B cell (primary cell): ENCODE data around the gene SPATA17. TPM values are rescaled to one million over a fixed set of nuclear protein-coding genes. Genes with fewer than 3 reads are reported as not detected.

Experiments used
- ATAC-seq: fragments of 200-7000 bp; cut with Tn5 transposase; one replicate; pipeline ENCODE4 v1.10.0; 2021; ENCODE audit warnings: low read depth, mild to moderate bottlenecking, moderate number of reproducible peaks, moderate library complexity
- CTCF ChIA-PET: fragments of 350-600 bp; sonication (Branson Sonifier 250); formaldehyde crosslinking; loops from one replicate; lab custom pipeline; 2021; ENCODE audit warnings: antibody characterized with exemption, inconsistent platforms; lab: Charles Lee
- POLR2A ChIA-PET: fragments of 350-600 bp; sonication (Branson Sonifier 250); formaldehyde crosslinking; loops from one replicate; lab custom pipeline; 2021; ENCODE audit warnings: antibody characterized with exemption; lab: Charles Lee
- DNase-seq: peaks from one replicate; pipeline ENCODE4 v3.0.0; 2013
- H2AFZ ChIP-seq: 2 replicates; pipeline ENCODE4 v1.6.1; 2012; ENCODE audit warnings: mild to moderate bottlenecking, low read depth, low read length; ENCODE audit not compliant: insufficient read depth, poor library complexity, severe bottlenecking
- H3K27ac ChIP-seq, 2 donors: 1 replicate in 1 of 2; 2 replicates in 1 of 2; pipeline ENCODE4 v1.5.1; 2012 to 2013; ENCODE audit warnings: low read length in 2 of 2, mild to moderate bottlenecking in 2 of 2, moderate library complexity in 1 of 2
- H3K27me3 ChIP-seq, 4 experiments: fragments of 200-600 bp in 1 of 4; sonication (generic) in 1 of 4; replicated peaks in 1 of 4; 1 replicate in 2 of 4; 2 replicates in 2 of 4; pipeline versions ENCODE4 v1.6.1 to v1.7.0; 2013 to 2016; ENCODE audit warnings: low read length in 3 of 4, mild to moderate bottlenecking in 2 of 4, mixed read lengths in 1 of 4, moderate library complexity in 1 of 4; ENCODE audit not compliant: insufficient read depth in 4 of 4, control insufficient read depth in 3 of 4; ENCODE audit errors: control extremely low read depth in 1 of 4
- H3K36me3 ChIP-seq, 2 experiments: replicated peaks in 1 of 2; 1 replicate in 1 of 2; 2 replicates in 1 of 2; pipeline versions ENCODE4 v1.6.1 to v1.7.1; 2013; ENCODE audit warnings: low read length in 1 of 2; ENCODE audit not compliant: insufficient read depth in 2 of 2, control insufficient read depth in 1 of 2; ENCODE audit errors: control extremely low read depth in 1 of 2, extremely low read depth in 1 of 2
- H3K4me1 ChIP-seq, 2 donors: fragments of 200-600 bp in 1 of 2; sonication (generic) in 1 of 2; 1 replicate in 1 of 2; 2 replicates in 1 of 2; pipeline versions ENCODE4 v1.5.1 to v1.6.1; 2013 to 2017; ENCODE audit warnings: low read length in 2 of 2; ENCODE audit not compliant: control insufficient read depth in 2 of 2, insufficient read depth in 2 of 2
- H3K4me2 ChIP-seq: replicated peaks from 2 replicates; pipeline ENCODE3; 2012; ENCODE audit warnings: mild to moderate bottlenecking, low read depth, low read length; ENCODE audit not compliant: poor library complexity, severe bottlenecking
- H3K4me3 ChIP-seq, 5 experiments: fragments of 200-600 bp in 1 of 5; sonication (generic) in 1 of 5; 1 replicate in 3 of 5; 2 replicates in 2 of 5; pipeline versions ENCODE4 v1.5.1 to v1.7.0; 2011 to 2016; ENCODE audit warnings: low read length in 4 of 5, mild to moderate bottlenecking in 4 of 5, low read depth in 2 of 5, control low read depth in 1 of 5, moderate library complexity in 1 of 5; ENCODE audit not compliant: insufficient read depth in 1 of 5; ENCODE audit errors: control extremely low read depth in 1 of 5, extremely low read depth in 1 of 5
- H3K79me2 ChIP-seq: fragments of 200-600 bp; sonication (generic); one replicate; pipeline ENCODE4 v1.6.0; 2016; ENCODE audit warnings: low read length; ENCODE audit not compliant: control insufficient read depth, insufficient read depth
- H3K9ac ChIP-seq: fragments of 200-600 bp; sonication (generic); 2 replicates; pipeline ENCODE4 v1.6.1; 2017; ENCODE audit warnings: mild to moderate bottlenecking, low read length, moderate library complexity
- H3K9me3 ChIP-seq, 3 donors: one replicate each; pipeline versions ENCODE4 v1.6.1 to v1.7.1; 2013; ENCODE audit warnings: low read length in 2 of 3; ENCODE audit not compliant: control insufficient read depth in 2 of 3, insufficient read depth in 1 of 3; ENCODE audit errors: control extremely low read depth in 1 of 3
- H4K20me1 ChIP-seq: 2 replicates; pipeline ENCODE4 v1.6.0; 2012; ENCODE audit warnings: mild to moderate bottlenecking, low read length; ENCODE audit not compliant: insufficient read depth, control insufficient read depth, poor library complexity, severe bottlenecking
- H3K27ac Mint-ChIP-seq: one replicate; pipeline ENCODE4 v1.8.0; 2021; ENCODE audit warnings: mixed read lengths
- H3K27me3 Mint-ChIP-seq: one replicate; pipeline ENCODE4 v1.8.0; 2021; ENCODE audit warnings: mixed read lengths
- H3K4me1 Mint-ChIP-seq: one replicate; pipeline ENCODE4 v1.8.0; 2021; ENCODE audit warnings: mixed read lengths
- H3K4me3 Mint-ChIP-seq: one replicate; pipeline ENCODE4 v1.8.0; 2021; ENCODE audit warnings: mixed read lengths
- H3K9me3 Mint-ChIP-seq: one replicate; pipeline ENCODE4 v1.8.0; 2022; ENCODE audit warnings: mixed read lengths; ENCODE audit not compliant: insufficient read depth
- EZH2 ChIP-seq: IDR thresholded peaks from 2 replicates; pipeline ENCODE4 v1.6.1; 2012; ENCODE audit warnings: borderline replicate concordance, low read depth, mild to moderate bottlenecking, moderate library complexity, low read length; ENCODE audit not compliant: insufficient read depth, poor library complexity, severe bottlenecking
- WGBS: methylation state at CpG from one replicate; pipeline ENCODE4 v1.1.5; 2013; ENCODE audit warnings: missing lambda C conversion rate; ENCODE audit not compliant: insufficient coverage; 5-methylcytosine and 5-hydroxymethylcytosine counted together
- intact Hi-C: fragments of 100-400 bp; cut with micrococcal nuclease; formaldehyde crosslinking; loops from one replicate; pipeline ENCODE4 v1.10.0; 2022
- polyA plus RNA-seq: library from polyadenylated mRNA; depleted of rRNA; stranded (reverse); fragments of >200 nt; gene quantifications from 2 replicates; pipeline ENCODE4 v1.2.3, GENCODE V29; 2012
- total RNA-seq, 2 donors: library from RNA; stranded (reverse); fragments of 120-200 nt in 1 of 2; gene quantifications; 1 replicate in 1 of 2; 2 replicates in 1 of 2; pipeline versions ENCODE4 v1.2.3 to v1.2.4, GENCODE V29; 2013 to 2022
- TF ChIP-seq, protein P1 (sequence below): fragments of 200-600 bp; IDR thresholded peaks from one replicate; pipeline ENCODE4 v1.8.0; 2022; ENCODE audit warnings: antibody characterized with exemption, mild to moderate bottlenecking

Gene SPATA17
- total and polyA plus RNA-seq, 2 donors (not counting 1 experiment from before 2014, with no cell fraction given), result not detected

GRCh38 chr1:217673387-217673786 is 42.2 kb downstream of the SPATA17 start:
- peaks cover 5% of the 10 kb centered on the region for H3K4me1 Mint-ChIP-seq
- no peak overlapping the region for H3K27ac ChIP-seq
- H3K9me3 ChIP-seq, result no peaks in the 10 kb centered on the region
- no peak overlapping the region for H3K4me2 ChIP-seq
- no peaks in the 10 kb centered on the region for H3K9me3 Mint-ChIP-seq
- CTCF ChIA-PET, result no interaction called here
- no peaks in the 10 kb centered on the region for H3K79me2 ChIP-seq
- H3K36me3 ChIP-seq, result no peaks in the 10 kb centered on the region
- no peak overlapping the region for H3K27ac Mint-ChIP-seq
- ATAC-seq (no peak), DNase-seq (no peak)
- POLR2A ChIA-PET, result no interaction called here
- no peak overlapping the region for H3K4me3 ChIP-seq
- intact Hi-C loops, result no loop called here
- H3K9ac ChIP-seq, result no peak overlapping the region
- H2AFZ ChIP-seq, result no peak overlapping the region
- no peaks in the 10 kb centered on the region for H3K4me1 ChIP-seq
- H3K27me3 ChIP-seq, result no peaks in the 10 kb centered on the region
- H3K4me3 Mint-ChIP-seq, result no peak overlapping the region
- H4K20me1 ChIP-seq, result no peaks in the 10 kb centered on the region
- 29% methylated on average over 1 of the region's 2 CpGs for WGBS
- TF ChIP-seq, protein P1, sequence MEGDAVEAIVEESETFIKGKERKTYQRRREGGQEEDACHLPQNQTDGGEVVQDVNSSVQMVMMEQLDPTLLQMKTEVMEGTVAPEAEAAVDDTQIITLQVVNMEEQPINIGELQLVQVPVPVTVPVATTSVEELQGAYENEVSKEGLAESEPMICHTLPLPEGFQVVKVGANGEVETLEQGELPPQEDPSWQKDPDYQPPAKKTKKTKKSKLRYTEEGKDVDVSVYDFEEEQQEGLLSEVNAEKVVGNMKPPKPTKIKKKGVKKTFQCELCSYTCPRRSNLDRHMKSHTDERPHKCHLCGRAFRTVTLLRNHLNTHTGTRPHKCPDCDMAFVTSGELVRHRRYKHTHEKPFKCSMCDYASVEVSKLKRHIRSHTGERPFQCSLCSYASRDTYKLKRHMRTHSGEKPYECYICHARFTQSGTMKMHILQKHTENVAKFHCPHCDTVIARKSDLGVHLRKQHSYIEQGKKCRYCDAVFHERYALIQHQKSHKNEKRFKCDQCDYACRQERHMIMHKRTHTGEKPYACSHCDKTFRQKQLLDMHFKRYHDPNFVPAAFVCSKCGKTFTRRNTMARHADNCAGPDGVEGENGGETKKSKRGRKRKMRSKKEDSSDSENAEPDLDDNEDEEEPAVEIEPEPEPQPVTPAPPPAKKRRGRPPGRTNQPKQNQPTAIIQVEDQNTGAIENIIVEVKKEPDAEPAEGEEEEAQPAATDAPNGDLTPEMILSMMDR, result no peak
- no peak for TF ChIP-seq EZH2
- H3K27me3 Mint-ChIP-seq, result peaks cover 6% of the 10 kb centered on the region

GRCh38 chr1:217674028-217674729 is 43.0 kb downstream of the SPATA17 start:
- POLR2A ChIA-PET, result no interaction called here
- Histone ChIP-seq H3K36me3 (no peaks in the 10 kb centered on the region), H3K79me2 (no peaks in the 10 kb centered on the region), H3K9me3 (no peaks in the 10 kb centered on the region), H3K4me3 (no peak overlapping the region), H3K4me1 (no peaks in the 10 kb centered on the region), H4K20me1 (no peaks in the 10 kb centered on the region), H3K27me3 (no peaks in the 10 kb centered on the region), H3K9ac (no peak overlapping the region), H2AFZ (no peak overlapping the region), H3K27ac (no peak overlapping the region), H3K4me2 (no peak overlapping the region)
- 96% methylated on average over 3 of the region's 4 CpGs for WGBS
- Mint-ChIP-seq H3K4me3 (no peak overlapping the region), H3K27ac (no peak overlapping the region), H3K9me3 (no peaks in the 10 kb centered on the region), H3K4me1 (peaks cover 5% of the 10 kb centered on the region), H3K27me3 (peaks cover 6% of the 10 kb centered on the region)
- DNase-seq (no peak), ATAC-seq (no peak)
- TF ChIP-seq, protein P1, result no peak
- no peak for TF ChIP-seq EZH2
- CTCF ChIA-PET, result no interaction called here
- intact Hi-C loops, result no loop called here
